HG03521 (cell line): ENCODE measurements around the gene CRY2.
"Not testable (repeated sequence)": the region's sequence is repeated elsewhere in the genome, so short reads cannot be mapped to it uniquely, and the experiment has no call there.

Experiments
- ATAC-seq: cut with Tn5 transposase; IDR thresholded peaks from one replicate; pipeline ENCODE4 v1.9.1; 2021; ENCODE audit warnings: mild to moderate bottlenecking, moderate library complexity; ENCODE audit not compliant: unreplicated experiment

The CRY2 gene

GRCh38 chr11:45896422-45896984 is 49.2 kb downstream of the CRY2 start:
- ATAC-seq, result no peak

- ATAC-seq, result no peak
Observed at GRCh38 chr11:45897556-45897955, 50.3 kb downstream of the CRY2 start.

DNA sequence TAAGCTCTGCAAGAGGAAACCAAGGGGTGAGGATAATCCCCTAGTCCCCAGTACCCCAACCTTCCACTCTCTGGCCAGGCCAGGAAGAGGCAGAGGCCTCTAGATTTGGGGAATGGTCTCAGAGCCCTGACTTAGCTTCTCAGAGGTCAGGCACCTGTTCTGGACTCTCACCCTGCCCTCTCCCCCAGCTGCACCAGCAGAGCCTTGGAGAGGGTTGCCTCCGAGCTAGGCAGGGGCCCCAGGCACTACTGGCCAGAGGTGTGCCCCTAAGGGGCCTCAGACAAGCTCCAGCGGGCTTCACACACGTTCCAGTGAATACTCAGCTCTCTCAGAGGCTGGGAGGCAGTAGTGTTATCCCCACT is 51.8 kb downstream of the CRY2 start:
- ATAC-seq, result no peak

GRCh38 chr11:45899448-45900174 is 52.3 kb downstream of the CRY2 start:
- no peak for ATAC-seq

- ATAC-seq, result not testable (repeated sequence)
Observed at GRCh38 chr11:45900175-45900800, 53.0 kb downstream of the CRY2 start.

- ATAC-seq, result no peak
Observed at GRCh38 chr11:45900916-45901617, 53.8 kb downstream of the CRY2 start.

- no peak for ATAC-seq
Observed at GRCh38 chr11:45901626-45902025, 54.4 kb downstream of the CRY2 start.

- no peak for ATAC-seq
Observed at GRCh38 chr11:45902452-45903380, 55.4 kb downstream of the CRY2 start.

GRCh38 chr11:45904309-45904915 is 57.1 kb downstream of the CRY2 start:
- no peak for ATAC-seq

- ATAC-seq, result no peak
Observed at GRCh38 chr11:45905095-45905494, 57.8 kb downstream of the CRY2 start.

GRCh38 chr11:45905576-45905975 is 58.3 kb downstream of the CRY2 start:
- not testable (repeated sequence) for ATAC-seq

DNA sequence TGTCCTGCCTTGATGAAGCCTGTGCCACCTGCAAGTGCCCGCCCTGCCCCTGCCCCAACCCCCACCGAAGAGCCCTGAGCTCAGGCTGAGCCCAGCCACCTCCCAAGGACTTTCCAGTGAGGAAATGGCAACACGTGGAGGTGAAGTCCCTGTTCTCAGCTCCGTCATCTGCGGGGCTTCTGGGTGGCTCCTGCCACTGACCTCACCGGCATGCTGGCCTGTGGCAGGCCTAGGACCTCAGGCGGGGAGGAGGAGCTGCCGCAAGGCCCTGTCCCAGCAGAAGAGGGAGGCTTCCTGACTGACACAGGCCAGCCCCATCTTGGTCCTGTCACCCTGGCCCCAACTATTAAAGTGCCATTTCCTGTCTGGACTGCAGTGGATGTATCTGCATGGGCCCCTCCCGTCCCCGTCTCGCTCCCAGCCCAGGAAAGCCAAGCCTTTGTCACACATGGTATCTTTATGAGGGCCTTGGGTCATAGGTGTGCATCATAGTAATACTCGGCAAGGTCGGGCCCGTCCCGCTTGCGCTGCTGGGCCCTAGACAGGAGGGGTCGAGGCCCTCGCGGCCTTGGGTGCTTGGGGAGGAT is 58.9 kb downstream of the CRY2 start:
- ATAC-seq, result no peak

- no peak for ATAC-seq
Observed at GRCh38 chr11:45906965-45907611, 59.8 kb downstream of the CRY2 start, which contains the start of gene FREY1. FREY1 (minus strand) TSS chr11:45907271; CDS start chr11:45907245, 26 bp downstream.

GRCh38 chr11:45907911-45908370 is 60.7 kb downstream of the CRY2 start:
- no peak for ATAC-seq

DNA sequence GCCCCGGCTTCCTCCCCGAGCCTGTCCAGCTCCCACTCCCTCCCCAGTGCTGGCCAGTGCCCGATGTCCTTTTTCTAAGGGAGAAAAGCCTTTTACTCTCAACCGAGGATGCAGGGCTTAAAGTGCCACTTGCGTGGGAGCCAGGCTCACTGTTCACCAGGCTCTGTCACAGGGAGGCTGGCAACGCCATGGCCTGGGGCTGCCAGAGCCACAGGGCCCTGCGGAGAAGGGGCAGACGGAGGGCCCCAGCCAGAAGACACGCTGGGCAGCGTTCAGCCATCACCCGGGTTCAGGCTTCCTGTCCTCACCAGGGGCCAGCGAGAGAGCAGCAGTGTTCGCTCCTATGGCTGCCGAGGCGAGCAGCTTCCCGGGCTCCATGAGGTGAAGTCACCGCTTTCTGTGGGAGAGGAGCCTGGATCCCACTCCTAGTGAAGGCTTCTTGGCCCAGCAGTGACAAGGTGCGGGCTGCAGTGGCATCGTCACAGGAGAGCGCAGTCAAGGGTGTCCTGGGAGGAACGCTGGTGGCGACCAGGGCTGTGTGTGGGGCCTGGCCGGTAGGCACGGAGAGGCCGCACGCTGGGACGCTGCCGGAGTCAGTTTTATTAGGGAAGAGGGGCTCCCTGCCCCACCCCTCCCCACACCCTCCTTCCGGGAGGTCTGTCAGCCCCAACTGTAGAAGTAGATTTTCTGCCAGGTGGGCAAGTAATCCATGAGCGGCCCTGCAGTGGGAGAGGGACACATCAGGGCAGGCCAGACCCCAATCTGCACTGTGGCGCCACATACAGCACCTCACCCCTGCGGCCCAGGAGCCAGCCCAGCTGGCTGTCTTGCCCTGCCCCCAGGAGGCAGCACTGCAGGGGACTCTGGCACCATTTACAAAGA is 62.6 kb downstream of the CRY2 start:
- no peak for ATAC-seq

- ATAC-seq, result no peak
Observed at GRCh38 chr11:45910623-45911022, 63.3 kb downstream of the CRY2 start.

GRCh38 chr11:45913514-45913913 is 66.2 kb downstream of the CRY2 start:
- no peak for ATAC-seq

- ATAC-seq, result no peak
Observed at GRCh38 chr11:45913942-45914635, 66.8 kb downstream of the CRY2 start.
